Tracheal epithelial cell (primary cell): ENCODE data around the gene RERE. TPM values are rescaled to one million over a fixed set of nuclear protein-coding genes. Genes with fewer than 3 reads are reported as not detected.

Experiments
- total RNA-seq: library from RNA; depleted of rRNA; stranded (reverse); fragments of >200 nt; gene quantifications from 2 replicates; pipeline ENCODE4 v1.2.1, GENCODE V29; 2014

Gene RERE
- 21.9 and 40.1 TPM in 2 replicates for total RNA-seq

GRCh38 chr1:8817412-8818324 is at the start of gene RERE:
Gene RERE (minus strand): TSS chr1:8817640.

GRCh38 chr1:8317647-8318381 is 499.6 kb downstream of the RERE start, which contains the start of gene SLC45A1:
Gene SLC45A1 (plus strand): TSS chr1:8318114. CDS start chr1:8324330, 6,216 bp downstream.

Other genes with a start within 250 kb of the RERE start
- gene ENO1, start 61.0 kb upstream of the RERE start, total RNA-seq = 1,547 and 2,967 TPM in 2 replicates
- not detected in 2 replicates for gene CA6, start 128.2 kb upstream of the RERE start, total RNA-seq
- not detected in 2 replicates for gene SLC2A7, start 208.8 kb upstream of the RERE start, total RNA-seq